AG04449 (cell line): ENCODE data around the gene SLC12A8.
A peak's percentile ranks its signal among the peaks of the same experiment; 100 is the strongest.

Experiments
- CTCF ChIA-PET: fragments of 350-600 bp; formaldehyde crosslinking; extraction: SDS; loops from one replicate; lab custom pipeline; 2021; ENCODE audit warnings: antibody characterized with exemption; lab: Yijun Ruan, JAX
- POLR2A ChIA-PET: fragments of 400-600, 350-600 bp; formaldehyde crosslinking; extraction: SDS; loops from one replicate; lab custom pipeline; 2020; ENCODE audit warnings: antibody characterized with exemption, inconsistent platforms; lab: Yijun Ruan, JAX
- DNase-seq: peaks from one replicate; pipeline ENCODE4 v3.0.0-alpha.2; 2010; ENCODE audit warnings: low read depth, low spot score
- H3K4me3 ChIP-seq: 2 replicates; pipeline ENCODE4 v1.5.1; 2011; ENCODE audit warnings: low read depth, mild to moderate bottlenecking, control low read depth, low read length
- CTCF ChIP-seq: IDR thresholded peaks from one replicate; pipeline ENCODE4 v1.5.1; 2011; ENCODE audit warnings: mild to moderate bottlenecking, moderate library complexity, low read length, control low read depth, inconsistent platforms; ENCODE audit not compliant: insufficient read depth; ENCODE audit errors: missing control alignments

The SLC12A8 gene

DNA sequence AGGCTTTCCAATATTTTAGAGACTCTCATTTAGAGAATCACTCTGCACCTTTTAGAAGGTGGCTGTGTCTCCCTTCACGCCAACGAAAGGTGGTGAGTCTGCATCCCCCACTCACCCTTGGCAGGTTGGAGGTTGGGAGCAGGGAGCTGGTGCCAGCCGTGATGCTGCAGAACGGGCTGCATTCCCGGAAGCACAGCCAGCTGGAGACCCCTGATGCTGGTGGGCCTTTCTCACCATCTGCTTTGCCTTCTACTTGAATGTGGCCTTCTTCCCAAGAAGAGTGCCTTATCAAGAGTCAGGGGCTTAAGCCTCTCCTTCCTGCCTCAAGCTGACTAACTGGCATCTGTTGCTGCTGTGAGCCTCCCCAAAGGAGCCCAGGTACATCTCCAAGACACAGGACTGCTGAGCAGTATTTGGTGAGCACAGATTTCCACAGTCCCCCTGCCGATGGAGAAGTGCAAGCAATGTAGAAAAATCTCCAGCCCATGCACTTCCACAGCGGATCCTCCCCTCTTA, 139.1 kb downstream of the SLC12A8 start:
- no peak overlapping the region for H3K4me3 ChIP-seq
- DNase-seq, result no peak
- CTCF ChIA-PET, result interaction anchor here (0.7 to 1.3 kb wide), 2 partner anchors 10 to 15 kb away, joined by 3 read pairs; no protein-coding TSS in a partner anchor
- POLR2A ChIA-PET, result no interaction called here
- no peak for TF ChIP-seq CTCF

- POLR2A ChIA-PET, result interaction anchor here (0.9 to 1.1 kb wide), 3 partner anchors 10 to 37 kb away, joined by 3 to 8 read pairs (median 3); no protein-coding TSS in a partner anchor
- no peak for DNase-seq
- no peak overlapping the region for H3K4me3 ChIP-seq
- CTCF ChIA-PET, result interaction anchor here (0.7 to 1.3 kb wide), 2 partner anchors 11 to 16 kb away, joined by 3 read pairs; no protein-coding TSS in a partner anchor
- no peak for TF ChIP-seq CTCF
Observed at GRCh38 chr3:125072749-125073389, 139.7 kb downstream of the SLC12A8 start.

DNA sequence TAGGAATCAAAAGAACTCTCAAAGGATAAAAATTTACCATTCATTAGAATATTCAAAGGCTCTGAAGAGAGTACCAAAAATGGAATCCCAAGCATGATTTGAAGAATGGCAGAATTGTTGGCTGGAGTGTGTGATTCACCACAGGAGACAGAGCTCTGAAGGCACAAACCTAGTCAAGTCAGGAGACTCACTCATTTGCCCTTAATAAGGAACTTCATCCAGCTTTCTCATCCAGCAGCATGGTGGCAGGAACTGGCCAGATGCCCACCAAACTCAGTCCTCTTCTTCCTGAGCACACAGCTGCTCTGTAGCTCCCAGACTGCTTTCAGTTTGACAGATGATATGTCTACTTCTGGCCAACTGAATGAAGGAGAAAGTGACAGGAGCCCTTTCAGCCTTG, 140.2 kb downstream of the SLC12A8 start:
- no peak overlapping the region for H3K4me3 ChIP-seq
- CTCF ChIA-PET, result interaction anchor here (0.7 kb wide), 1 partner anchor 12 kb away, joined by 3 read pairs; no protein-coding TSS in a partner anchor
- DNase-seq, result peak; percentile 78
- no peak for TF ChIP-seq CTCF
- POLR2A ChIA-PET, result interaction anchor here (0.9 to 1.1 kb wide), 3 partner anchors 9 to 38 kb away, joined by 3 to 8 read pairs (median 3); no protein-coding TSS in a partner anchor

DNA sequence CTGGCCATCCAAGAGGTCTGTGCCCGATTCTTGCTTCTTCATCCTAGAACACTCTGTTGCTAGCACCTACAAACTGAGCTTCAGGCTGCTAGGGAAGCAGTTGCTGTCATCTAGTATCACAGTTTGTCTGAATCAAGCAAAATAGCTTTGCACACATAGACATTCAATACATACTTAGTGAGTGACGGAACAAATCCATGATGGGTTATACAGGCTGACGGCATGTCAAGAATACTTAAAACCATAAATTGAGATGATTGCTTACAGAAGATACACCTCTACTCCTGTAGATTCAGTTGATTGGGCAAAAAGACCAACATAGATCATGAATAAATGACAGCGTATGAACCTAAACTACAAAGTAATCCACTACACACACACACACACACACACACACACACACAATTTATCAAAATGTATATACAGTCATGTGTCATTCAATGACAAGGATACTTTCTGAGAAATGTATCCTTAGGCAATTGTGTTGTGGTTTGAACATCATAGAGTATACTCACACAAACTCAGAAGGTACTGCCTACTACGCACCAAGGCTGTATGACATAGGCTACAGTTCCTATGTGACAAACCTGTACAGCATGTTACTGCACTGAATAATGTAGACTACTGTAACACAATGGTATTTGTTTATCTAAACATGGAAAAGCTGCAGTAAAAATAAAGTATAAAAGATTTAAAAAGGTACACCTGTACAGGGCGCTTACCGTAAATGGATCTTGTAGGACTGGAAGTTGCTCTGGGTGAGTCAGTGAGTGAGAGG, 142.4 kb downstream of the SLC12A8 start:
- DNase-seq, result no peak
- H3K4me3 ChIP-seq, result no peak overlapping the region
- TF ChIP-seq CTCF, result no peak
- ChIA-PET CTCF (interaction anchor here (0.8 kb wide), 1 partner anchor 10 kb away, joined by 3 read pairs; no protein-coding TSS in a partner anchor), POLR2A (interaction anchor here (1.2 kb wide), 1 partner anchor 14 kb away, joined by 3 read pairs; no protein-coding TSS in a partner anchor)

DNA sequence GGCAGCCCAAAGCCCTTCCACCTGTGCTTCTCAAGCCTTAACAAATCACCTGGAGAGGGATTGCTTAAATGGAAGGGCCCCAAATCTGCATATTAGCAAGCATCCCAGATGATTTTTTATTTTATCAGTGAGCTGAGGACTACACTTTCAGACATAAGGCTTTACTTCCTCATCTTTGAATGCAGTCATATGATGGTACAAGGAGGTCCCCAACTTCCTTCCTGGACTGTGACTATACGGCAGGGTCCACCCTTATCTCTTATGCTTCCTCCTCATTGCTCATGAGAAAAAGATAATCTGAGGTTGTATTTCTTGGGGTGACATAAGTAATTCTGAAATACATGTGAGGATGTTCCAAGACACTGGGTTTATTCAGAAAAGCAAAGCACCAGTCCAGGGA, 143.1 kb downstream of the SLC12A8 start:
- no peak overlapping the region for H3K4me3 ChIP-seq
- CTCF ChIA-PET, result no interaction called here
- POLR2A ChIA-PET, result interaction anchor here (1.2 kb wide), 1 partner anchor 13 kb away, joined by 3 read pairs; no protein-coding TSS in a partner anchor
- no peak for TF ChIP-seq CTCF
- DNase-seq, result no peak
